ENCODE data around the gene STK25. TPM values are rescaled to one million over a fixed set of nuclear protein-coding genes. Genes with fewer than 3 reads are reported as not detected.

Gene STK25
- total and polyA plus RNA-seq, 2 of the 8 experiments (the other 6 are each of a cell fraction or from before 2014, with no cell fraction given) = 159 to 546 TPM

DNA sequence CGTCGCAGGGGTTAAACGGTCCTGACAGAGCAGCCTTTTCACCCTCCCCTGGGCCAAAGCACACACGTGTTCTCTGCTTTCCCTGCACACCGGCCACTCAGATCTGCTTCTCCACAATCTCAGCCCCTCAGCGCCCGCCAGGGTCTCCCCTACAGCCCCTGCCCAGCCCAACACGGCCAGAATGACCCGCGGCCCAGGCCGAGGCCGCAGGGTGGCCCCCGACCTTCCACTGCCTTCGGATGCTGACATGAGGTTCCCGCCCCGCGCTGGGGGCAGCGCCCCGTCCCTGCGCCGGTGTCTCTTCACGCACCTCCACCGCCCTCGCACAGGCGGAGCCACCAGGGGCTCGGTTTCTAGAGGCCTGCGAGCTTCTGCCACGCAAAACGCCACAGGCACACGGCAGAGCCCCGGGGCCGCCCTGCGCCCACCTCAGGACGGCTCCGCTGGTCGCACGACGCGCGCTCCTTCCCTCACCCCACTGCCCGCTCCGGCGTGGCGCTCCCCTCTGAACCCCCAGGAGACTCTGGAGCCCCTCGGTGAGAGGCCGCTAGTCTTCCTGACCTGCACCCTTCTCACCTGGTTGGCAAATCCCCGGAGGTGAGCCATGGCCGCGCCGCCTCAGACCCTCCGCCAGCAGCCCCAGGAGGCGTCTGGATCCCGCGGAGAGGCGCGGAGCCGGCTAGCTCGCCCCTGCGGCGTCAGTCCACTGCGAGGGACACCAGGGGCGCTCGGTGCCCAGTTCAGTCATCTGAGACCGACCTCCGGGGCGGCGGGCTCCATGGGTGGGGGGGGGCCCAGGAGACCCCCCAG is 749 bp downstream of the STK25 start (continued):
- TF ChIP-seq, protein P1, sequence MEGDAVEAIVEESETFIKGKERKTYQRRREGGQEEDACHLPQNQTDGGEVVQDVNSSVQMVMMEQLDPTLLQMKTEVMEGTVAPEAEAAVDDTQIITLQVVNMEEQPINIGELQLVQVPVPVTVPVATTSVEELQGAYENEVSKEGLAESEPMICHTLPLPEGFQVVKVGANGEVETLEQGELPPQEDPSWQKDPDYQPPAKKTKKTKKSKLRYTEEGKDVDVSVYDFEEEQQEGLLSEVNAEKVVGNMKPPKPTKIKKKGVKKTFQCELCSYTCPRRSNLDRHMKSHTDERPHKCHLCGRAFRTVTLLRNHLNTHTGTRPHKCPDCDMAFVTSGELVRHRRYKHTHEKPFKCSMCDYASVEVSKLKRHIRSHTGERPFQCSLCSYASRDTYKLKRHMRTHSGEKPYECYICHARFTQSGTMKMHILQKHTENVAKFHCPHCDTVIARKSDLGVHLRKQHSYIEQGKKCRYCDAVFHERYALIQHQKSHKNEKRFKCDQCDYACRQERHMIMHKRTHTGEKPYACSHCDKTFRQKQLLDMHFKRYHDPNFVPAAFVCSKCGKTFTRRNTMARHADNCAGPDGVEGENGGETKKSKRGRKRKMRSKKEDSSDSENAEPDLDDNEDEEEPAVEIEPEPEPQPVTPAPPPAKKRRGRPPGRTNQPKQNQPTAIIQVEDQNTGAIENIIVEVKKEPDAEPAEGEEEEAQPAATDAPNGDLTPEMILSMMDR (IDR thresholded peaks at IDR 0.05; ENCODE audit: control extremely low read depth in 1 of 3, insufficient read depth in 1 of 3, low read depth in 1 of 3, low read length in 3 of 3) = 0 out of 4 replicates have a peak, but pooled peaks of 1 of the 3 experiments have one; percentile 11
- TF ChIP-seq, protein P2, sequence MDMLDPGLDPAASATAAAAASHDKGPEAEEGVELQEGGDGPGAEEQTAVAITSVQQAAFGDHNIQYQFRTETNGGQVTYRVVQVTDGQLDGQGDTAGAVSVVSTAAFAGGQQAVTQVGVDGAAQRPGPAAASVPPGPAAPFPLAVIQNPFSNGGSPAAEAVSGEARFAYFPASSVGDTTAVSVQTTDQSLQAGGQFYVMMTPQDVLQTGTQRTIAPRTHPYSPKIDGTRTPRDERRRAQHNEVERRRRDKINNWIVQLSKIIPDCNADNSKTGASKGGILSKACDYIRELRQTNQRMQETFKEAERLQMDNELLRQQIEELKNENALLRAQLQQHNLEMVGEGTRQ (IDR thresholded peaks at IDR 0.05; ENCODE audit: low read length) = 0 out of 2 replicates have a peak, but pooled peaks have one; percentile 10
- TF ChIP-seq KDM4A (IDR thresholded peaks at IDR 0.05; ENCODE audit: low read depth, low read length, severe bottlenecking) (peak; percentile 54), PHF8 (conservative IDR thresholded peaks at IDR 0.05; ENCODE audit: low read depth, low read length) (0 out of 2 replicates have a peak, but pooled peaks have one; percentile 27), SP2 (IDR thresholded peaks at IDR 0.05; ENCODE audit: low read length) (no peak)
- TF ChIP-seq, protein P3, sequence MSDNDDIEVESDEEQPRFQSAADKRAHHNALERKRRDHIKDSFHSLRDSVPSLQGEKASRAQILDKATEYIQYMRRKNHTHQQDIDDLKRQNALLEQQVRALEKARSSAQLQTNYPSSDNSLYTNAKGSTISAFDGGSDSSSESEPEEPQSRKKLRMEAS (IDR thresholded peaks at IDR 0.05) = peak; percentile 59; the same call in 1 of the 2 replicates
